ENCODE measurements around the gene MEF2B.

Gene MEF2B

DNA sequence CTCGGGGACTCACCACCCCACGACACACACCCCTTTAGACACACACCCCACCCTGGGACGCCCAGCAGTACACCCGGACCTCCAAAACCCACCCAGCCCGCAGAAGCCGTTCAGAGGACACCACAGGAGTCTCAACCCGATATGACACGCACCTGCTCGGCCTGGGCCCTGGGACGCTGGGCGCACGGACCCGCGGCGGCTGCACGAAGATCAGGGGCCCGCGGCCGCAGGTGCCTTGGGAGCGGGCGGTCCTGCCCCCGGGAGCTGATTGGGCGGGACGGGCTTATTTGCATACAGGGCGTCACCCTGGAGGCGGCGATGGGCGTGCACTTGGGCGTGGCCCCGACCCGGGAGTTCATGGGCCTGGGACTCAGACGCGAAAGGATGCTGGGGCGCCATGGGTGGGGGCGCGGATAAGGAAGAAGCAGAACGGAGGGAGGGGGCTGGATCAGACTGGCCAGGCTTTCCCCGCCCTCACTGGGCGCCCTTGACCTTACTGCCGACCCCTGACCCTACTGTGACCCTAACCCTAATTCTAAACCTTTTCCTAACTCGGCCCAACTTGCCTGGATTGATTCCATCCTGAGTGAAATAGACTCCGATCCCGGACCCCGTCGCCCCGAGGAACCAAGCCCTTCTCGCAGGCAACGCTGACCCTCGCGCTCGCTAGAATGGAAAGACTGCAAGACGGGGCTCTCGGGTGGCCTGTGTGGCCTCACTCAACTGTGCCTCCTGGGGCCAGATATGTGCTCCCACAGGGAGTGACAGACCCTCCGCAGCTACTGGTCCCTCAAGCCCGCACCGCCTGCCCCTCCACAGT lies at the start of gene MEF2B:
MEF2B (minus strand) TSS at position 211 of the 820 bp plus-strand sequence. CDS start 19,528 bp downstream, outside the sequence.
- peak; percentile 52 for DNase-seq

DNA sequence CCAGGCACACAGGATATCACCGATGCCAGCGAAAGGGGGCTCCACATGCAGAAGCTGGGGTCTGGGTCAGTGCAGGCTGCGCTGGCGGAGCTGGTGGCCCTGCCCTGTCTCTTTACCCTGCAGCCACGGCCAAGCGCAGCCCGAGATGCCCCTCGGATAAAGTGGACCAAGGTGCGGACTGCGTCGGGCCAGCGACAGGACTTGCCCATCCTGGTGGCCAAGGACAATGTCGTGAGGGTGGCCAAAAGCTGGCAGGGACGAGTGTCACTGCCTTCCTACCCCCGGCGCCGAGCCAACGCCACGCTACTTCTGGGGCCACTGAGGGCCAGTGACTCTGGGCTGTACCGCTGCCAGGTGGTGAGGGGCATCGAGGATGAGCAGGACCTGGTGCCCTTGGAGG lies 48.8 kb upstream of the MEF2B start:
- no peak for DNase-seq

- DNase-seq, result no peak
These were observed 47.0 kb upstream of the MEF2B start for GRCh38 chr19:19217099-19217498.

DNA sequence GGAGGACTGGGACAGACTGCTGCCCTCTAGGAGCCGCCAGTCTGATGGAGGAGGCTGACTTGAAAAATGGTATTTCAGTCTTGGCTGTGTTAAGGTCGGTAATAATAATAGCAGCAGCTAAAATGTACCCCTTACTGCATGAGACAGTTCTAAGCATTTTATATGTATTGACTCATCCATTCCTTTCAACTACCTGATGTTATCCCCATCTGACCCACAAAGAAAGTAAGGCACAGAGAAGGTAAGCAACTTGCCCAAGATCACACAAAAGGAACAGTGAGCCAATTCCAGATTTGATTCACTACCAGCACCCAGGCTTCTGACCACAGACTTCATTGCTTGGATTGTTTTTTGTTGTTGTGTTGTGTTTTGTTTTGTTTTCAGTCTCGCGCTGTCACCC lies 45.7 kb upstream of the MEF2B start:
- DNase-seq, result no peak

- peak; percentile 11 for DNase-seq
These were observed 44.8 kb upstream of the MEF2B start for GRCh38 chr19:19214892-19215291.

- no peak for DNase-seq
These were observed 44.1 kb upstream of the MEF2B start for GRCh38 chr19:19214159-19214490.

DNA sequence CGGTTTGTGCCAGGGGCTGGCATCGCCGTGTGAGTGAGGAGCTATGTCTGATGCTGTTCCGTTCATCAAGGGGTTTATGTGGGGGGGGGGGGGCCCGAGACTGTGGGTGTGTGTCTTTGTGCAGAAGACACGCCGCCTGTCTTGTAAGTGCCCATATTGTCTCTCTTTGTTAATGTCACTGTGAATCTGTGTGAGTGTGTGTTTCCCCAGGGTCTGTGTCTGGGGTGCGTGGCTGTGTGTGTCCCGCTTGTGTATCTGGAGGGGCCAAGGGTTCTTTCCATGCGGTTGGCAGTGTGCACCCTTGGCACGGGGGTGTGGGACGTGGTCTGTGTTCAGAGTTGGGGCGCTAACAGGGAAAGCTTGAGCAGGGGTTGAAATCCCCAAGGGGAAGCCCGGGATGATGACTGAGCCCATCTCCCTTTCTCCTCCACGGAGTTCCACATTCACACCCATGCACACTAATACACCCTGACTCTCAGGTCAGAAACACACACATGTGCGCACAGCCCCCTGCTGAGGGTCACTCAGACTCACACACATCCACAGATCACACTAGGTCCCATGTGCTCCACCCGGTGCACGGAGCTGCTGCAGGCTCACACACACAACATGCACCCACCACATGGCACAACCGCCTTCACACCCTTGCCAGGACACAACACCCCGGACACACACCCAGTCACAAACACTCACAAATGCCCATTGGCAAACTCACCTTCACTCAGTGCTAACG lies 43.5 kb upstream of the MEF2B start:
- DNase-seq, result no peak

DNA sequence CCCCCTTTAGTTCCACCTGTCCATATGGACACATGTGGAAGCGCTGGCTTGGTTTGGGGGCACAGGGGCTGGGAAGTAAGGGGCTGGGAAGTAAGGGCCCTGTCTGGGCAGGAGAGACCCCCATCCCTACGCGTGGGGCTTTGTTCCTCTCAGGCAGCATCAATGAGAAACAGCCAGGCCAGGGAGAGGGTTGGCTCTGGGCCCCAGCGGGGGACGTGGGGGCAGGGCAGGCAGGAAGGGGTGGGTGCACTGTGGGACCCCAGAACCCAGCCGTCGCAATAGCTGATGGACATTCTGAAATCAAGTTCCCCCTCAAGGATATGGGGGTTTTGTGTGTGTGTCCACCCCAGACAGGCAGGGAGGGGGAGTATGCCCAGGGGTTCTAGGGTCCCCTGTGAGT lies 42.9 kb upstream of the MEF2B start:
- no peak for DNase-seq

- no peak for DNase-seq
These were observed 41.7 kb upstream of the MEF2B start, which contains the start of gene NCAN for GRCh38 chr19:19211499-19212420. TSS of gene NCAN (plus strand) at chr19:19211958. CDS start at chr19:19216954, 4,996 bp downstream.

DNA sequence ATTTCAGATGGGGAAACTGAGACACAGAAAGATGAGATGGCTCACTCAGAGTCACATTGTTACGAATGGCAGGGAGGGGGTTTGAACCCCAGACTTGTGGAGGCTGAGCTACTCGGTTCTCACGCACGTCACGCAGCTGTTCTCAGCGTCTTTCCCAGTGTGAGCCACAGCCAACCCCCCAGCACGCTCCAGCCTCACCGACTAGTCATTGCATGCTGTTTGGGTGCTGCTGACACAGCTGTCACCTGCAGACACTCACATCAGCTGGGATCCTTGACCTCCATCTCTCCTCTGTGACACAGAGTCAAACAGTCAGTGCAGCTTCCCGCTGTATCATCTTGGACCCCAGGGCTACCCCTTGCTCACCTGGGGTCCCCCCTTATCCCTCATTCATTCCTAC lies 39.3 kb upstream of the MEF2B start:
- no peak for DNase-seq

- no peak for DNase-seq
These were observed 37.8 kb upstream of the MEF2B start for GRCh38 chr19:19207637-19208572.

GRCh38 chr19:19206938-19207337 lies 36.9 kb upstream of the MEF2B start:
- no peak for DNase-seq

DNA sequence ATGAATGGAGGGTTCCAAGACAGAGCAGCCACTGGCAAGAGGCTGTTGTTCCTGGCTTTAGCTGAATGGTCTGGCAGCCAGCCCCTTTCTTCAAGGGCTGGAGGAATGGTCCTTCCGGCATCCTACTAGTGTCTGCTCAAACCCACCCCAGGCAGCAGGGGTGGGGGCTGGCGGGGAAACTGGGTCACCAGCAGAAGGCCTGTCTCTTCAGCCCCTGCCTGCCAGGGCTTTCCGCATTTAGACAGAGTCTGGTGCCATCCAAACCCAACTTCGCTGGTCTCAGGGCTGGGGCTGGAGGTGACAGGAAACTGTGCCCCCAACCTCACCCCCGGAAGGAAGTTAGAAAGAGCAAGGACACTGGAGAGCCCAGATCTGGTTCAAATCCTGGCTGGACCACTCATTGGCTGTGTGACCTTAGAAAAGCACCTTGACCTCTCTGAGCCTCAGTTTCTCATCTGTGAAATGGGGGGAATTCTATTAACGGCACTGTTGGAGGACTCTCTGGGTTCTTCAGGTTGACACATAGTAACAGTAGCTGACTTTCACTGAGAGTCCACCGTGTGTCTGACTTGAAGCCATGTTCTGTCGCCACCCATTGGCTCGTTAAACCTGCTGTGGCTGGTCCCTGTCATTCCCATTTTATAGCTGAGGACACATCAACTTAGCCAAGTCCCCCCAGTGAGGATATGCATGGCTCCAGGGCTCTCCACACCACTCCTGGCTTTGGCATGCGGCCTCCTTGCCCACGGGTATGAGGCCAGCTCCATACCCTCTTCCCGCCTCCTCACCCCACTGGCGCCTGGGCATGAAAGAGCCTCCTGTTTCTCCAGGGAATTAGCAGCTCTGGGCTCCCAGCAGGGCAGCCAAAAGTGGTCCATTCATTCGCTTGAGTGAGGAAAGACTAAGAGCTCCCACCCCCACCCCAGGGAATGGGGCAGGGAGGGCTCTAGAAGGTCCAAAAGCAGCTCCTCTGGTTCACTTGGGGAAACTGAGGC lies 35.6 kb upstream of the MEF2B start:
- DNase-seq, result no peak

DNA sequence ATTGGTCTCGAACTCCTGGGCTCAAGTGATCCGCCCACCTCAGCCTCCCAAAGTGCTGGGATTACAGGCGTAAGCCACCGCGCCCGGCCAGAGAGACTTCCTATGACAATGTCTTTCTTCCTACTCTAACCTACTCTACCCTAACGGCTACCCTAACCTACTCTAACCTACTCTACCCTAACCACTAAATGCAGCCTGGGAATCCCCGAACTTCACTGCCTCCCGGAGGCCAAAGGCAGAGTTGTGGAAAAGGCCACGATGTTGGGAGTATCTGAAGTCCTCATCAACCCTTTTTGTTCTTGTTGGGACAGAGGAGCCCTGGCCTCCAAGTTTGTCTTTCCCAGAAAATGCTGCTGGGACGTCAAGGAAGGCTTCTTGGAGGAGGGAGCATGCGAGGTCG lies 34.1 kb upstream of the MEF2B start:
- no peak for DNase-seq

DNA sequence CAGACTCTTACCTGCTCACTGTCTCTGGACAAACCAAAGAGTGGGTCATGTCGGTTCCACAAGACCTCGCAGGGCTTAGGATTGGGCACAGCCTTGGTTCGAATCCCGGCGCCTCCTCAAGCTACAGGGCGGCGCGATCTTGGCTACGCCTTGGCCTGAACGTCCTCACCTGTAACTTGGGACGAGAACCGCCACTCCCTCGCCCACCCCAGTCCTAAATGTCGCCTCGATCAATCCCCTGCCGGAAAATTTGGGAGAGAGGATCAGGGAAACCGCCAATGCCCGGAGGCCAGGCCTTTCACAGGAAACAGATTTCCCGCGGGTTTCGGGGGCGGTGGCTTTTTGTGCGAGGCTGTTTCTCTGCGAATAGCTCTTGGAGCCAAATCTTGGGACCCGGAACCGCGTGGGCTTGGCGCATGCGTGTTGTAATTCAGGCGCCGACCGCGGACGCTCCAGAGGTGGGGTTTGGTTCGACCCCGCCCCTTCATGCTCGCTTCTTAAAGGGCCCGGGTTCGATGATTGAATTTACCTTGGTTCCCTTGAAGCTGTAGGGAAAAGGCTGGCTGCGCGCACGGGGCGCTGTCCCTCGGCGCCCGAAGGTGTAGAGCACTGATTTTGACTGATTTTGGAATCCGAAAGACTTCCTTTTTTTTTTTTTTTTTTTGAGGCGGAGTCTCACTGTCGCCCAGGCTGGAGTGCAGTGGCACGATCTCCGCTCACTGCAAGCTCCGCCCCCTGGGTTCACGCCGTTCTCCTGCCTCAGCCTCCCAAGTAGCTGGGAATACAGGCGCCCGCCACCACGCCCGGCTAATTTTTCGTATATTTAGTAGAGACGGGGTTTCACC lies 33.2 kb upstream of the MEF2B start, which contains the start of gene NR2C2AP:
NR2C2AP (minus strand) TSS at position 403 of the 845 bp plus-strand sequence; CDS start at position 49, 354 bp downstream.
- peak; percentile 90 for DNase-seq

DNA sequence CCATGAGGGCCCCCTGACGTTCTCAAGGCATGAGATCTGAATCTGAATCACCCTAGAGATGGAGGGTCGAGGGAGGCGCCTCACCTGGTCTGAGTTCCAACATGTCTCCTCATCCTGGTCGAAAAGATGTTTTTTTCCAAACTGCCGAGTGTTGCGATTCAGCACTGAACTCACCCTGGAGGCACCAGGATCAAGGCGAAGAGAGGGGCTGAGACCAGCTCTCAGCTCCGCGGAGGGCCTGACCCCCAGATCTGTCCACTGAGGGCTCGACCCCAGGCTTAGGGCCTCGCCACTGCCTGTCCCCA lies 32.6 kb upstream of the MEF2B start:
- DNase-seq, result no peak

DNA sequence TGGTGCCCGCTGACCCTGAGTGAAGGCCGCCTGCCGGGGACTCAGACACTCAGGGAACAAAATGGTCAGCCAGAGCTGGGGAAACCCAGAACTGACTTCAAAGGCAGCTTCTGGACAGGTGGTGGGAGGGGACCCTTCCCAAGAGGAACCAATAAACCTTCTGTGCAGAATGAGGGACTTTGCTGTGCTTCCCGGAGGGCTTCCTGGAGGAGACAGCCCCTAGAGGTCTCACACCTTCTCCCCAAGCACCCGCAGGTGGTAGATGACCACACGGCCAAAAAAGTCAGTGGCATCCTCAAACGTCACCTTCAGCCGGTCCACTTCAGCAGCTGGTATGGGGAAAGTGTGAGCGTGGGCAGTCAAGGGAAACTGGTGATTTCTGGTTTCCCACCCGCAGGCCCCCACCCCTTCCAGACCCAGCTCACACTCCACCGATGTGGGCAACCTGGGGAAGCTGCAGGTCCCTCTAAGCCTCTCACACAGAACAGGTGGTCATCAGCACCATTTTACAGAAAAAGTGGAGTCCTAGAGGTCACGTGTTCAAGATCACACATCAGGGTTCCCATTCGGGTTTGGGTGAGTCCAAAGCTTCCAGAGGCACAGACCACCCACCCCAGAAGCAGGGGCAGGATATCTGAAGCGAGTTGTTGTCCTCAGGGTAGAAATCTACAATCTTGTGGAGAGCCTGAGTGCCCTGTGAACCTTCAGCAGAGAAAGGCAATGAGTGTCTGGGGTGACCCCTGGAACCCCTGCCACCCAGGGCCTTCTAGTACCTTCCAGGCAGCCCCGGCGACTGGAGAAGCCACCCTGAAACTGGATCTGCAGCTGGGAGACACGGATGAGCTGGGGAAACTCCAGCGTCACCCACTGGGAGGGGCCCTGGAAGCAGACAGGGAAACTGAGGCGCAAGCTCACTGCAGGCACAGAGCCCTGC lies 31.9 kb upstream of the MEF2B start:
- DNase-seq, result no peak

- no peak for DNase-seq
These were observed 23.9 kb upstream of the MEF2B start for GRCh38 chr19:19193926-19194325.

Data from CD4-positive, alpha-beta T cell treated with Interleukin-4 for 4 hours (primary cell).